ENCODE measurements around the gene SEPTIN12. TPM values are rescaled to one million over a fixed set of nuclear protein-coding genes. Genes with fewer than 3 reads are reported as not detected.

Gene SEPTIN12
- total and polyA plus RNA-seq, 2 donors (not counting 1 experiment from before 2014, with no cell fraction given), result 0.07 TPM; not detected in 1

- Histone ChIP-seq H3K9ac (ENCODE audit: low read length) (no peak overlapping the region), H3K79me2 (ENCODE audit: control insufficient read depth, insufficient read depth, low read length) (no peaks in the 10 kb centered on the region), H3K4me2 (replicated peaks; ENCODE audit: low read depth, low read length, poor library complexity, severe bottlenecking) (no peak overlapping the region), H2AFZ (ENCODE audit: insufficient read depth, low read depth, low read length, poor library complexity, severe bottlenecking) (no peak overlapping the region), H3K4me1 (ENCODE audit: control insufficient read depth in 2 of 2, insufficient read depth in 2 of 2, low read length in 2 of 2) (no peaks in the 10 kb centered on the region), H3K27me3 (replicated peaks in 1 of 4; ENCODE audit: control extremely low read depth in 1 of 4, control insufficient read depth in 3 of 4, insufficient read depth in 4 of 4, low read length in 3 of 4) (no peaks in the 10 kb centered on the region), H3K27ac (ENCODE audit: low read length in 2 of 2) (no peak overlapping the region), H3K4me3 (ENCODE audit: control extremely low read depth in 1 of 5, extremely low read depth in 1 of 5, insufficient read depth in 1 of 5, low read depth in 2 of 5, low read length in 4 of 5) (no peak overlapping the region), H3K36me3 (replicated peaks in 1 of 2; ENCODE audit: control extremely low read depth in 1 of 2, control insufficient read depth in 1 of 2, extremely low read depth in 1 of 2, insufficient read depth in 2 of 2, low read length in 1 of 2) (peaks cover 1 to 60% of the 10 kb centered on the region in 2 experiments), H4K20me1 (ENCODE audit: control insufficient read depth, insufficient read depth, low read length, poor library complexity, severe bottlenecking) (no peaks in the 10 kb centered on the region), H3K9me3 (ENCODE audit: control extremely low read depth in 1 of 3, control insufficient read depth in 2 of 3, insufficient read depth in 1 of 3, low read length in 2 of 3) (no peaks in the 10 kb centered on the region)
- H3K9me3 Mint-ChIP-seq (ENCODE audit: insufficient read depth), result no peaks in the 10 kb centered on the region
- ATAC-seq (ENCODE audit: low read depth) (no peak), DNase-seq (no peak)
- H3K27ac Mint-ChIP-seq, result no peak overlapping the region
- no peaks in the 10 kb centered on the region for H3K27me3 Mint-ChIP-seq
- WGBS (ENCODE audit: insufficient coverage), result 98% methylated on average over 16 of the region's 16 CpGs
- H3K4me3 Mint-ChIP-seq, result no peak overlapping the region
- intact Hi-C loops (cut with micrococcal nuclease), result no loop called here
- ChIA-PET CTCF (no interaction called here), POLR2A (no interaction called here)
- H3K4me1 Mint-ChIP-seq, result no peaks in the 10 kb centered on the region
- TF ChIP-seq EZH2 (IDR thresholded peaks at IDR 0.05; ENCODE audit: borderline replicate concordance, insufficient read depth, low read depth, low read length, poor library complexity, severe bottlenecking) (no peak), CTCF (IDR thresholded peaks at IDR 0.05) (no peak)
These were observed 25.3 kb upstream of the SEPTIN12 start for GRCh38 chr16:4813251-4814003.

- Histone ChIP-seq H3K36me3 (replicated peaks in 1 of 2; ENCODE audit: control extremely low read depth in 1 of 2, control insufficient read depth in 1 of 2, extremely low read depth in 1 of 2, insufficient read depth in 2 of 2, low read length in 1 of 2) (peaks cover 1 to 54% of the 10 kb centered on the region in 2 experiments), H3K9me3 (ENCODE audit: control extremely low read depth in 1 of 3, control insufficient read depth in 2 of 3, insufficient read depth in 1 of 3, low read length in 2 of 3) (no peaks in the 10 kb centered on the region), H3K27ac (ENCODE audit: low read length in 2 of 2) (no peak overlapping the region), H2AFZ (ENCODE audit: insufficient read depth, low read depth, low read length, poor library complexity, severe bottlenecking) (no peak overlapping the region), H3K27me3 (replicated peaks in 1 of 4; ENCODE audit: control extremely low read depth in 1 of 4, control insufficient read depth in 3 of 4, insufficient read depth in 4 of 4, low read length in 3 of 4) (no peaks in the 10 kb centered on the region), H4K20me1 (ENCODE audit: control insufficient read depth, insufficient read depth, low read length, poor library complexity, severe bottlenecking) (no peaks in the 10 kb centered on the region), H3K4me3 (ENCODE audit: control extremely low read depth in 1 of 5, extremely low read depth in 1 of 5, insufficient read depth in 1 of 5, low read depth in 2 of 5, low read length in 4 of 5) (no peak overlapping the region), H3K79me2 (ENCODE audit: control insufficient read depth, insufficient read depth, low read length) (no peaks in the 10 kb centered on the region), H3K9ac (ENCODE audit: low read length) (no peak overlapping the region), H3K4me2 (replicated peaks; ENCODE audit: low read depth, low read length, poor library complexity, severe bottlenecking) (no peak overlapping the region), H3K4me1 (ENCODE audit: control insufficient read depth in 2 of 2, insufficient read depth in 2 of 2, low read length in 2 of 2) (no peaks in the 10 kb centered on the region)
- Mint-ChIP-seq H3K4me1 (no peaks in the 10 kb centered on the region), H3K9me3 (ENCODE audit: insufficient read depth) (no peaks in the 10 kb centered on the region), H3K27ac (no peak overlapping the region), H3K27me3 (no peaks in the 10 kb centered on the region), H3K4me3 (no peak overlapping the region)
- intact Hi-C loops (cut with micrococcal nuclease), result no loop called here
- TF ChIP-seq CTCF (IDR thresholded peaks at IDR 0.05) (no peak), EZH2 (IDR thresholded peaks at IDR 0.05; ENCODE audit: borderline replicate concordance, insufficient read depth, low read depth, low read length, poor library complexity, severe bottlenecking) (no peak)
- no peak for ATAC-seq (ENCODE audit: low read depth)
- CTCF ChIA-PET, result interaction anchor here (0.8 kb wide), 1 partner anchor 9 kb away, joined by 3 read pairs; no protein-coding TSS in a partner anchor
- DNase-seq, result no peak
- POLR2A ChIA-PET, result no interaction called here
- WGBS (ENCODE audit: insufficient coverage), result 96% methylated on average over 9 of the region's 9 CpGs
These were observed 23.6 kb upstream of the SEPTIN12 start for GRCh38 chr16:4811773-4812172.

Data from B cell (primary cell).